ENCODE data around the gene PARVB. TPM values are rescaled to one million over a fixed set of nuclear protein-coding genes. Genes with fewer than 3 reads are reported as not detected.

Gene PARVB
- total and polyA plus RNA-seq, 5 donors from 2014 or later, result 3.7 to 20.6 (median 6.2) TPM

- no peaks in the 10 kb centered on the region for H3K9me3 Mint-ChIP-seq
- H3K36me3 ChIP-seq (ENCODE audit: control insufficient read depth, insufficient read depth, low read length), result peaks cover 4% of the 10 kb centered on the region
- peak in 1 of 3 donors; percentile 38 for DNase-seq
- peaks cover 7 to 38% (median 21%) of the 10 kb centered on the region in 4 donors for H3K4me1 Mint-ChIP-seq
- H3K4me1 ChIP-seq (ENCODE audit: control insufficient read depth, insufficient read depth, low read length, poor library complexity, severe bottlenecking), result peaks cover 11% of the 10 kb centered on the region
- H3K9me3 ChIP-seq (ENCODE audit: control insufficient read depth in 2 of 2, low read length in 2 of 2), result no peaks in the 10 kb centered on the region
- H3K27me3 ChIP-seq (ENCODE audit: control insufficient read depth, insufficient read depth, low read length), result no peaks in the 10 kb centered on the region
- peak overlapping the region in 2 of 3 donors; percentile 61 to 84 for H3K27ac Mint-ChIP-seq
- H3K4me3 ChIP-seq (ENCODE audit: low read depth, low read length), result no peak overlapping the region
- no peaks in the 10 kb centered on the region for H3K27me3 Mint-ChIP-seq
- peak overlapping the region; percentile 14 for H3K27ac ChIP-seq (ENCODE audit: insufficient read depth, low read length, poor library complexity, severe bottlenecking)
- H3K4me3 Mint-ChIP-seq, result peak overlapping the region in 1 of 4 donors; percentile 56
- peaks cover 31% of the 10 kb centered on the region for H3K36me3 Mint-ChIP-seq
- no peak for ATAC-seq (ENCODE audit: low read depth in 2 of 2)
Observed at GRCh38 chr22:44193535-44193891, 169.4 kb downstream of the PARVB start.

DNA sequence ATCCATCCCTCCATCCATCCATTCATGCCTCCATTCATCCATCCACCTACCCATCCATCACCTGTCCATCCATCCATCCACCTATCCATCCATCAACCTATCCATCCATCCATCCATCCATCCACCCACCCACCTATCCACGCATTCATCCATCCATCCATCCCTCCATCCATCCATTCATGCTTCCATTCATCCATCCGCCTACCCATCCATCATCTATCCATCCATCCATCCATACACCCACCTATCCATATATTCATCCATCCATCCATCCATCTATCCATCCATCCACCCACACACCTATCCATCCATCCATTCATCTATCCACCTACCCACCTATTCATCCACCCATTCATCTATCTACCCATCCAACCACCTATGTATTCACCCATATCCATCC, 170.5 kb downstream of the PARVB start:
- H3K4me1 Mint-ChIP-seq, result peaks cover 7 to 41% (median 23%) of the 10 kb centered on the region in 4 donors

DNA sequence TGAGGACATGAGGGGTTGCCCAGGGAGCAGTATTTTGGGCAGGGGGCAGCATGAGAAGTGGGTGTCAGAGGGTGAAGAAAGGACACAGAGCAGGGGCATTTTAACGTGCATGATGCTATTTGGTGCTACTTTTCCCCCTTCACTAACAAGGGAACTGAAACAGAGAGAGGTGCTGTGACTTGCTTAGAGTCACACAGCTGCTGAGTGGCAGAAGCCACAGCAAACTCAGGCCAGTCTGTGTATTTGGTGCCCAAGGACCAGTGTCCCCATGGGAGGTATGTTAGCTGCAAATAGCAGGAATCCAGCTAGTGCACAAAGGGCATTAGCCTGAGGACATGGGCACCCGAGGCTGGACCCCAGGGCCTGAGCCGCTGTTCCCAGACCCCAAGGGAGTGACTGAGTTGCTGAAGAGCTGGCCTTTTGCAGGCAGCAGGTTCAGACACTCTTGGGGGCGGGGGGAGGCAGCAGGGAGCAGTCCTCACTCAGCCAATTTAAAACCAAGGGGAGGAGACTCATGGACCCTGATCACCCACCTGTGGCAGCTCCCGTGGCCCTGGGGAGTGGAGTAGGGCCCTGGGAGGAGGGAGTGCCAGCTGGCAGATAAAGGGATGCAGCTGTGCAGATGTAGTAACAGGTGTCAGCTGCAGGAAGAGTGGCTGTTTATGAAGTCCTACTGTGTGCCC, 171.2 kb downstream of the PARVB start:
- ATAC-seq (ENCODE audit: low read depth in 2 of 2) (no peak), DNase-seq (no peak)
- no peaks in the 10 kb centered on the region for H3K9me3 ChIP-seq (ENCODE audit: control insufficient read depth in 2 of 2, low read length in 2 of 2)
- Mint-ChIP-seq H3K4me1 (peaks cover 7 to 41% (median 24%) of the 10 kb centered on the region in 4 donors), H3K27me3 (no peaks in the 10 kb centered on the region), H3K27ac (peak overlapping the region in 1 of 3 donors; percentile 71), H3K36me3 (peaks cover 43% of the 10 kb centered on the region), H3K9me3 (no peaks in the 10 kb centered on the region), H3K4me3 (no peak overlapping the region)
- no peaks in the 10 kb centered on the region for H3K27me3 ChIP-seq (ENCODE audit: control insufficient read depth, insufficient read depth, low read length)
- peaks cover 11% of the 10 kb centered on the region for H3K4me1 ChIP-seq (ENCODE audit: control insufficient read depth, insufficient read depth, low read length, poor library complexity, severe bottlenecking)
- peaks cover 14% of the 10 kb centered on the region for H3K36me3 ChIP-seq (ENCODE audit: control insufficient read depth, insufficient read depth, low read length)
- H3K4me3 ChIP-seq (ENCODE audit: low read depth, low read length), result no peak overlapping the region
- H3K27ac ChIP-seq (ENCODE audit: insufficient read depth, low read length, poor library complexity, severe bottlenecking), result no peak overlapping the region

More for the DNA sequence above, 170.5 kb downstream of the PARVB start:
- Histone ChIP-seq H3K4me3 (ENCODE audit: low read depth, low read length) (no peak overlapping the region), H3K27ac (ENCODE audit: insufficient read depth, low read length, poor library complexity, severe bottlenecking) (no peak overlapping the region), H3K27me3 (ENCODE audit: control insufficient read depth, insufficient read depth, low read length) (no peaks in the 10 kb centered on the region), H3K9me3 (ENCODE audit: control insufficient read depth in 2 of 2, low read length in 2 of 2) (no peaks in the 10 kb centered on the region), H3K4me1 (ENCODE audit: control insufficient read depth, insufficient read depth, low read length, poor library complexity, severe bottlenecking) (peaks cover 11% of the 10 kb centered on the region), H3K36me3 (ENCODE audit: control insufficient read depth, insufficient read depth, low read length) (peaks cover 11% of the 10 kb centered on the region)
- ATAC-seq (ENCODE audit: low read depth in 2 of 2), result no peak
- Mint-ChIP-seq H3K27me3 (no peaks in the 10 kb centered on the region), H3K4me3 (peak overlapping the region in 1 of 4 donors; percentile 55), H3K9me3 (no peaks in the 10 kb centered on the region), H3K36me3 (peaks cover 41% of the 10 kb centered on the region), H3K27ac (peak overlapping the region in 2 of 3 donors; percentile 56 to 71)
- no peak for DNase-seq

GRCh38 chr22:44196241-44196640, 172.1 kb downstream of the PARVB start:
- no peaks in the 10 kb centered on the region for H3K27me3 Mint-ChIP-seq
- Histone ChIP-seq H3K9me3 (ENCODE audit: control insufficient read depth in 2 of 2, low read length in 2 of 2) (no peaks in the 10 kb centered on the region), H3K27ac (ENCODE audit: insufficient read depth, low read length, poor library complexity, severe bottlenecking) (no peak overlapping the region), H3K36me3 (ENCODE audit: control insufficient read depth, insufficient read depth, low read length) (peaks cover 17% of the 10 kb centered on the region), H3K4me1 (ENCODE audit: control insufficient read depth, insufficient read depth, low read length, poor library complexity, severe bottlenecking) (peaks cover 5% of the 10 kb centered on the region), H3K4me3 (ENCODE audit: low read depth, low read length) (no peak overlapping the region), H3K27me3 (ENCODE audit: control insufficient read depth, insufficient read depth, low read length) (no peaks in the 10 kb centered on the region)
- H3K36me3 Mint-ChIP-seq, result peaks cover 43% of the 10 kb centered on the region
- DNase-seq, result no peak
- H3K4me1 Mint-ChIP-seq, result peaks cover 7 to 38% (median 24%) of the 10 kb centered on the region in 4 donors
- no peak for ATAC-seq (ENCODE audit: low read depth in 2 of 2)
- no peaks in the 10 kb centered on the region for H3K9me3 Mint-ChIP-seq
- H3K4me3 Mint-ChIP-seq, result no peak overlapping the region
- H3K27ac Mint-ChIP-seq, result no peak overlapping the region

- H3K9me3 Mint-ChIP-seq, result no peaks in the 10 kb centered on the region
- DNase-seq (no peak), ATAC-seq (ENCODE audit: low read depth in 2 of 2) (no peak)
- peaks cover 43% of the 10 kb centered on the region for H3K36me3 Mint-ChIP-seq
- H3K27ac ChIP-seq (ENCODE audit: insufficient read depth, low read length, poor library complexity, severe bottlenecking), result no peak overlapping the region
- peaks cover 7 to 34% (median 24%) of the 10 kb centered on the region in 4 donors for H3K4me1 Mint-ChIP-seq
- no peaks in the 10 kb centered on the region for H3K9me3 ChIP-seq (ENCODE audit: control insufficient read depth in 2 of 2, low read length in 2 of 2)
- no peaks in the 10 kb centered on the region for H3K27me3 ChIP-seq (ENCODE audit: control insufficient read depth, insufficient read depth, low read length)
- no peak overlapping the region for H3K4me3 ChIP-seq (ENCODE audit: low read depth, low read length)
- H3K4me1 ChIP-seq (ENCODE audit: control insufficient read depth, insufficient read depth, low read length, poor library complexity, severe bottlenecking), result peaks cover 5% of the 10 kb centered on the region
- no peak overlapping the region for H3K4me3 Mint-ChIP-seq
- no peaks in the 10 kb centered on the region for H3K27me3 Mint-ChIP-seq
- H3K36me3 ChIP-seq (ENCODE audit: control insufficient read depth, insufficient read depth, low read length), result peaks cover 17% of the 10 kb centered on the region
- H3K27ac Mint-ChIP-seq, result no peak overlapping the region
Observed at GRCh38 chr22:44196731-44197131, 172.6 kb downstream of the PARVB start.

DNA sequence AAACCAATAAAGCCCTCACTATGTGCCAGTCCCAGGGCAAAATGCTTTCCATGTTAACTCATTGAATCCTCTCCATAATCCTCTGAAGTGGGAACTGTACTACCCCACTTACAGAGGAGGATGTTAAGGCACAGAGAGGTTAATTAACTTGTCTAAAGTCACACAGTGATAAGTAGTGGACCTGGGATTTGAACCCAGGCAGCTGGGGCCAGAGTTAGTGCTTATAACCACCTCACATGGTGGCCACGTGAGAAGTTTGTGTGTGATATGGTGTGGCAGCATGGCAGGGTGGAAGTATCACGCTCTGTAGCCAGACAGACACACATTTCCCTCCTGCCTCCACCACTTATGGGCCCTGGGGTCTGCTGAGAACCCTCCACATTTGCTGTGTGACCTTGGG, 173.2 kb downstream of the PARVB start:
- Mint-ChIP-seq H3K4me3 (no peak overlapping the region), H3K36me3 (peaks cover 44% of the 10 kb centered on the region), H3K9me3 (no peaks in the 10 kb centered on the region), H3K27ac (no peak overlapping the region), H3K4me1 (peaks cover 7 to 32% (median 24%) of the 10 kb centered on the region in 4 donors), H3K27me3 (no peaks in the 10 kb centered on the region)
- DNase-seq (no peak), ATAC-seq (ENCODE audit: low read depth in 2 of 2) (no peak)
- peaks cover 20% of the 10 kb centered on the region for H3K36me3 ChIP-seq (ENCODE audit: control insufficient read depth, insufficient read depth, low read length)
- no peaks in the 10 kb centered on the region for H3K9me3 ChIP-seq (ENCODE audit: control insufficient read depth in 2 of 2, low read length in 2 of 2)
- H3K4me3 ChIP-seq (ENCODE audit: low read depth, low read length), result no peak overlapping the region
- H3K27me3 ChIP-seq (ENCODE audit: control insufficient read depth, insufficient read depth, low read length), result no peaks in the 10 kb centered on the region
- no peak overlapping the region for H3K27ac ChIP-seq (ENCODE audit: insufficient read depth, low read length, poor library complexity, severe bottlenecking)
- peaks cover 5% of the 10 kb centered on the region for H3K4me1 ChIP-seq (ENCODE audit: control insufficient read depth, insufficient read depth, low read length, poor library complexity, severe bottlenecking)

DNA sequence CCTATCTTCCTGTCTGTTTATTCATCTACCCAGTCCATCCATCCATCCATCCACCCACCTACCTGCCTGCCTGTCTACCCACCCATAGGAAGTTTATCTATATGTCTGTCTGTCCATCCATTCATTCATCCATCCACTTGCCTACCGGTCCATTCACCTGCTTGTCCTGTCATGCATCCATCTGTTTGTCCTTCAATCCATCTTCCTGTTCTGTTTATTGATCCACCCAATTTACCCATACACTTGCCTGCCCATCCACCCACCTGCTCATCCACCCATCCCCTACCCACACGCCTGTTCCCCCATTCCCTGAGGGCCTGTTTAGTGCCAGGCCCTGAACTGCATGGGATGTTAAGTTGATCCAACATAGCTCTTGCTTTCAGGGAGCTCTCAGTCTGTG, 175.1 kb downstream of the PARVB start:
- no peaks in the 10 kb centered on the region for H3K9me3 ChIP-seq (ENCODE audit: control insufficient read depth in 2 of 2, low read length in 2 of 2)
- H3K9me3 Mint-ChIP-seq, result no peaks in the 10 kb centered on the region
- H3K27ac Mint-ChIP-seq, result peak overlapping the region in 1 of 3 donors; percentile 44
- no peaks in the 10 kb centered on the region for H3K27me3 ChIP-seq (ENCODE audit: control insufficient read depth, insufficient read depth, low read length)
- DNase-seq, result no peak
- H3K36me3 Mint-ChIP-seq, result peaks cover 40% of the 10 kb centered on the region
- H3K27ac ChIP-seq (ENCODE audit: insufficient read depth, low read length, poor library complexity, severe bottlenecking), result no peak overlapping the region
- peaks cover 23% of the 10 kb centered on the region for H3K36me3 ChIP-seq (ENCODE audit: control insufficient read depth, insufficient read depth, low read length)
- no peak overlapping the region for H3K4me3 ChIP-seq (ENCODE audit: low read depth, low read length)
- no peaks in the 10 kb centered on the region for H3K27me3 Mint-ChIP-seq
- peaks cover 0 to 19% (median 16%) of the 10 kb centered on the region in 4 donors for H3K4me1 Mint-ChIP-seq
- H3K4me1 ChIP-seq (ENCODE audit: control insufficient read depth, insufficient read depth, low read length, poor library complexity, severe bottlenecking), result no peaks in the 10 kb centered on the region
- no peak overlapping the region for H3K4me3 Mint-ChIP-seq
- ATAC-seq (ENCODE audit: low read depth in 2 of 2), result no peak

DNA sequence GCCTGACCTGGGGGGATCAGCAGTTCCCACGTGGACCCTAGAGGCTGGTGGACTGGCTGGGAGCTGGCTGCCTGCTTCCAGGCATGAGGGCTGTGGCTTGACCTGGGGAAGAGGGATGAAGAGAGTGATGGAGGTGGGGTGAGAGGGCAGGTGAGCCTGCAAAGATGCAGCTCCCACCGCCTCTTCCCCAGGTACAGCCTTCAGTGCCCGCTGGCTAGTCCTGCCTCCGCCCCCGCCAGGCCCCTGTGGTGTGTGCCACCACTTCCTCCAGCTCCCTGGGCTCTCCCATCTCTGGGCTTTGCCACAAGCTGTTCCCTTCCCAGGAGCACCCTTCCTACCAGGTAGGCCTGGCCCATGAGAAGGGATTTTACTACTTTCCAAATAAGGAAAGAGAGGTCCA, 175.8 kb downstream of the PARVB start:
- Histone ChIP-seq H3K36me3 (ENCODE audit: control insufficient read depth, insufficient read depth, low read length) (peaks cover 23% of the 10 kb centered on the region), H3K27me3 (ENCODE audit: control insufficient read depth, insufficient read depth, low read length) (no peaks in the 10 kb centered on the region), H3K27ac (ENCODE audit: insufficient read depth, low read length, poor library complexity, severe bottlenecking) (no peak overlapping the region), H3K4me1 (ENCODE audit: control insufficient read depth, insufficient read depth, low read length, poor library complexity, severe bottlenecking) (no peaks in the 10 kb centered on the region), H3K4me3 (ENCODE audit: low read depth, low read length) (no peak overlapping the region), H3K9me3 (ENCODE audit: control insufficient read depth in 2 of 2, low read length in 2 of 2) (no peaks in the 10 kb centered on the region)
- no peaks in the 10 kb centered on the region for H3K27me3 Mint-ChIP-seq
- H3K36me3 Mint-ChIP-seq, result peaks cover 33% of the 10 kb centered on the region
- peaks cover 0 to 12% (median 9%) of the 10 kb centered on the region in 4 donors for H3K4me1 Mint-ChIP-seq
- peak overlapping the region in 1 of 3 donors; percentile 44 for H3K27ac Mint-ChIP-seq
- no peaks in the 10 kb centered on the region for H3K9me3 Mint-ChIP-seq
- no peak overlapping the region for H3K4me3 Mint-ChIP-seq
- DNase-seq (no peak), ATAC-seq (ENCODE audit: low read depth in 2 of 2) (no peak)

Measured in CD4-positive, CD25-positive, alpha-beta regulatory T cell (primary cell).